Islet precursor cell (in vitro differentiated cells): ENCODE results near the gene ITGA6.
"Not testable (repeated sequence)": the region's sequence is repeated elsewhere in the genome, so short reads cannot be mapped to it uniquely, and the experiment has no call there.

ENCODE experiments used
- DNase-seq: peaks from one replicate; pipeline ENCODE4 v3.0.0-alpha.2; 2018

The ITGA6 gene

DNA sequence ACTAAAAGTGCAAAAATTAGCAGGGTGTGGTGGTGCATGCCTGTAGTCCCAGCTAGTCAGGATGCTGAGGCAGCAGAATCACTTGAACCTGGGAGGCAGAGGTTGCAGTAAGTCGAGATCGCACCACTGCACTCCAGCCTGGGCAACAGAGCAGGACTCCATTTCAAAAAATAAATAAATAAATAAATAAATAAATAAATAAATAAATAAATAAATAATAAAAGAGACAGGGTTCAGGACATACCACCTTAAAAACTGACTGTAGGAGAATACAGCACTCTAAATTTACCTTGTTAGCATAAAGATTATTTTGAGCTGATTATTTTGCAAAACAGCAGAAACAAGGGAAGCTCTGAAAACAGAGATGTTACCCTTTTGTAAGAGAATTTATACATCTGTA, 105.1 kb downstream of the ITGA6 start:
- DNase-seq = not testable (repeated sequence)

- no peak for DNase-seq
Measured at GRCh38 chr2:172533687-172534086, 106.3 kb downstream of the ITGA6 start.

DNA sequence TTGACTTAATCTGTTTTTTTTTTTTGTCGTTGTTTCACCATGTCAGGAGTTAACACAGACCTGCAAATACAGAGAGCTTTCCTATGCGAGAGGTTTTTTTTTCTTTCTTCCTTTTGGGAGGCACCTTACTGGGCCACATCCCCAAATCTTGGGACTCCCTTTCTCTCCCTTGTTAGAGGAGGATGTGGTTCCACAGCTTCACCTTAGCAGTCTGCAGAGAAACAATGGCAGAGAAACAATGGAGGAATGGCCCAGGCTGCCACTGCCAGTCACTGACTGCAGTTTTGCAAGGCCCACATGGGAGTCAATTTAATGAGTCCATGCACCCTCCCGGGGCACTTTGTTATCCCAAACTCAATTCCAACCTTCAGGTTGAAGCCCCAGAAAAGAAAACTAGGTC, 107.7 kb downstream of the ITGA6 start:
- DNase-seq = no peak

DNA sequence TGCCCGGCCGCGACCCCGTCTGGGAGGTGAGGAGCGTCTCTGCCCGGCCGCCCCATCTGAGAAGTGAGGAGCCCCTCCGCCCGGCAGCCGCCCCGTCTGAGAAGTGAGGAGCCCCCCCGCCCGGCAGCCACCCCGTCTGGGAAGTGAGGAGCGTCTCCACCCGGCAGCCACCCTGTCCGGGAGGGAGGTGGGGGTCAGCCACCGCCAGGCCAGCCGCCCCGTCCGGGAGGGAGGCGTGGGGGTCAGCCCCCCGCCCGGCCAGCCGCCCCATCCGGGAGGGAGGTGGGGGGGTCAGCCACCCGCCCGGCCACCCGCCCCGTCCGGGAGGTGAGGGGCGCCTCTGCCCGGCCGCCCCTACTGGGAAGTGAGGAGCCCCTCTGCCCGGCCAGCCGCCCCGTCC, 110.5 kb downstream of the ITGA6 start:
- not testable (repeated sequence) for DNase-seq

DNA sequence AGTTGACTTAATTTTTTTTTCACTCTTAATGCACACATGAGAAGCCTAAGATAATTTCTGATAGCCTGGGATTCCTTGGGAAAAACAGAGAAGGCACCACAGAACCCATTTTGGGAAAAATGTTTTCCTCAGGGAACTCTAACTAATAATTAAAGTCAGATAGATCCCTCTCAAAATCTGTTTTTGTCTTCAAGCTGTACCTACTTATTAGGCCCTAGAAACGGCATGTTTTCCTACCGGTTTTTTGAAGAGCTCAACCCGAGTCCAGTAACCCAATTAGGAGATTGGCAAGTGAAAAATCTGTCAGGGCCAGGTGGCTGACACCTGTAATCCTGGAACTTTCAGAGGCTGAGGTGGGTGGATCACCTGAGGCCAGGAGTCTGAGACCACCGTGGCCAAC, 112.4 kb downstream of the ITGA6 start:
- DNase-seq = no peak

- DNase-seq = no peak
Measured at GRCh38 chr2:172540421-172540820, 113.0 kb downstream of the ITGA6 start.

DNA sequence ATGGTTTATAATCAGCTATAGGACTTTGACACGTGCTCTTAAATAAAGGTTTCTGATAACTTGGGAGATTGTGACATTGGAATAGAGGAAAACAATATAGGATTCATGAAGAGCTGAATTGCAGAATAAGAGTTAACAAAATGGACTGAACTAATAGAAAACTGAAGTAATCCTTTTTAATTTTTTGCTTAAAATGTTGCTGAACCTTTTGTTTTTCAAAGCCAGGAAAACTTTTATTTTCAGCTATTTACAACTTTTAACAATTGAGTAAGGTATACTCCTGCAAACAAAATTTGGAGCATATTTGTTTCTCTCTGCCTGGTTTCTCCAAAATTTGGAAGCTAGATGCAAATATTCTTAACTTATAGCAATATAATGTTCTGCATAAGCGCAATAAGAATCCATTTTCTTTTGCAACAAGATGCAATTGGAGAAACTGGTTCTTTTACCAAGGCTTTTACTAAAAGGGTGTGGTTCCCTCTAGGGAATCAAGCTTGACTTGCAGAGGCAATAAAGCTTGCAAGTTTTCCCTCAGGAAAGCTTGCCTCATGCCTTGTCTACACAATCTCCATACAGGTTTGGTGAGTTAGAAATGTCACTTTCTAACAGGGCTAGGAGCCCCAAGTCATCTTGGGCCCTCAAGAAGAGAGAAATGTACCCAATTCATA, 118.2 kb downstream of the ITGA6 start:
- no peak for DNase-seq

DNA sequence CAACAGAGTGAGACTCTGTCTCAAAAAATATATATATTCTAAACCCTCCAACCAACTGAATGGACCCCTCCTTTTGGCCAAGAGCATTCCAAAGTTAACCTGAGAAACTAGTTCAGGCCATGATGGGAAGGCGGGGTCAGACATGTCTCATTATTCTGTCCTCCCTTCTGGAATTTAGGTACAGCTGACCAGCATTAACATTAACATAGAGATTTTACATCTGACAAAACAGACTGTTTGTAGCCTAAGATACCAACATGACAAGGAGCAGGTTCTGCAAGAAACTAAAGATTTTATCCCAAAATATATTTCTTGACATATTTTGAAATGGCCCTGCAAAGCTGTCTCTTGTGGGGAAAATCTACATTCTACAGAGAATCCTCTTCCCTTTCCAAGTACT, 121.7 kb downstream of the ITGA6 start:
- DNase-seq = no peak

GRCh38 chr2:172549802-172550201, 122.4 kb downstream of the ITGA6 start:
- not testable (repeated sequence) for DNase-seq

DNA sequence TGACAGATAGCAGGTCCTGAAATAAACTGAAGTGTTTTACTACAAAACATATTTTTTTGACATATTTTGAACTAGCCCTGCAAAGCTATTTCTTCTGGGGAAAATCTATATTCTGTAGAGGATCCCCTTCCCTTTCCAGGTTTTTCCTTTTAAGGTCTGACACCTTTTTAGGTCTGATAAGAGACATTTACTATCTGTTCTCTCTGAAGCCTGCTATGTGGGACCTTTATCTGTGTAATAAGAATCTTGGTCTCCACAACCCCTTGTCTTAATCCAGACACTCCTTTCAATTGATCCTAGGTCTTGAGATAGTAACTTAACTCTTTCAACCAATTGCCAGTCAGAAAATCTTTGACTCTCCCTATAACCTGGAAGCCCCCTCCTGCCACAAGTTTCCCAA, 123.0 kb downstream of the ITGA6 start:
- no peak for DNase-seq

DNA sequence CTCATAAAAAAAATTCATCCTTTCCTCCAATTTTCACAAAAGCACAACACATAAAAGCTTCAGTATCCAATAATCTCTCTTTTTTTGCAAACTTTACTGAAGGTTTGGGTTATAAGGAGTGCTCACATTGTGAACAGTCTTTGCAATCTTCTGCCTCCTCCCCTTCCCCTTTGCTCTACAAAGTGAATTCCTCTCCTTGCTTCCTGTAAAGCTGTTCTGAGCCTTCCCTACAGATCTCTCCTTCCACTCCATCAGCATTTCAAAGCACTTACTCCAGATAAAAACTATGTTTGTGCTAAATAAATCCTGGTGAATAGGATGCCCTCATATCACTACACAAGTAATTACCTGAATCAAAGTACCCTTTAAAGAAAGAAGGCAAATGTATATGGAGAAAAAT, 123.9 kb downstream of the ITGA6 start:
- no peak for DNase-seq

DNA sequence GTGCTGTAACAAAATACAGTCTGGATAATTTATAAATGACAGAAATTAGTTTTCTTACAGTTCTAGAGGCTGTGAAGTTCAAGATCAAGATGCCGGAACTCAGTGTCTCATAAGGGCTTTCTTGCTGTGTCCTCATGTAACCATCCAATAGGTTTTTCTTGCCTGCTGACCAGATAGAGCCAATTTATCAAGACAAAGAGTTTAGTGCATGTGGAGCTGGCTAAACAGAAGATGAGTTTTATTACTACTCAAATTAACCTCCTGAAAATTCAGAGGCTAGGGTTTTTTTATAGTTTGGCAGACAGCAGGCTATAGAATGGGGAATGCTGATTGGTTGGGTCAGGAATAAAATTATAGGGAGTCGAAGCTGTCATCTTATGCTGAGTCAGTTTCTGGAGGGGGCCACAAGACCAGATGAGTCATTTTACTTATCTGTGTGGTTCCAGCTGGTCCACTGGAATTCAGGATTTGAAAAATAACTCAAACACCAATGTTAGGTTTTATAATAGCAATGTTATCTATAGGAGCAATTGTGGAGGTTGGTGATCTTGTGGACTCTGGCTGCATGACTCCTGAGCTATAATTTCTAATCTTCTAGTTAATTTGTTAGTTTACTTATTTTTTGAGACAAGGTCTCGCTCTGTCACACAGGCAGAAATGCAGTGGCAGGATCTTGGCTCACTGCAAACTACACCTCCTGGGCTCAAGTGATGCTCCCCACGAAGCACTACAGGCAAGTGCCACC, 125.3 kb downstream of the ITGA6 start:
- no peak for DNase-seq

DNA sequence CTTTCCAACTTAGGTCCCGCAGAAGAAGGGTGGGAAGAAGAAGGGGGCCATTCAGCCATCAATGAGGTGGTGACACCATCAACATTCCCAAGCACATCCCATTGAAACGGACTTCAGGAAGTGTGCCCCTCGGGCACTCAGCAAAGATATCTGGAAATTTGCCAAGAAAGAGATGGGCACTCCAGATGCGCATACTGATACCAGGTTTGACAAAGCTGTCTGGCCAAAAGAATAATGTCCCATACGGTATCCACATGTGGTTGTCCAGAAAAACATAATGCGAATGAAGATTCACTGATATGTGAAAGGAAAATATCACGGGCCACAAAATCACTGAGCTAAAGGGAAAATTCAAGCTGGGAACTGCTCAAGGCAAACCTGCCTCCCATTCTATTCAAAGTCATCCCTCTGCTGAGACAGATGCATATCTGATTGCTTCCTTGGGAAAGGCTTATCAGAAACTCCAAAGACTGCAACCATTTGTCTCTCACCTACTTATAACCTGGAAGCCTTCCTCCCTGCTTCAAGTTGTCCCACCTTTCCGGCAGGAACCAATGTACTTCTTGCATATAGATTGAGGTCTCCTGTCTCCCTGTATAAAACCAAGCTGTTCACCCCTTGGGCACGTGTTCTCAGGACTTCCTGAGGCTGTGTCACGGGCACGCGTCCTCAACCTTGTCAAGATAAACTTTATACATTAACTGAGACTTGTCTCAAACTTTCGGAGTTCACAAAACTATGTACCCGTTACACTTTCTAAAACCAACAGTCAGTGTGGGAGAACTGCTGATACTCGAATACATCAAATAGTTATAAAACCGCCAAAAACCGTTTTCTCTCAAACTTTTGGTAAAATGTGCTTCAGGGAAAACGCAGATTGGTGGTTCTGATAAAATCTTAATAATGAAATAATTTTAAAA, 127.2 kb downstream of the ITGA6 start:
- no peak for DNase-seq

- DNase-seq = no peak
Measured at GRCh38 chr2:172555272-172555521, 127.8 kb downstream of the ITGA6 start.
